Upper lobe of left lung (tissue), 4 donors: ENCODE data around the gene CHRNA5.

ENCODE experiments used
- CTCF ChIP-seq, 6 experiments: fragments of 450-650 bp in 4 of 6; fragments of 200-600 bp in 2 of 6; sonication (generic) in 2 of 6; IDR thresholded peaks; one replicate each; pipeline ENCODE4 v1.5.1; 2016 to 2019; ENCODE audit warnings: antibody characterized with exemption in 6 of 6
- EP300 ChIP-seq, 4 donors: sonication (generic); formaldehyde crosslinking; IDR thresholded peaks; one replicate each; pipeline ENCODE4 v1.5.1; 2017; ENCODE audit warnings: antibody characterized with exemption in 4 of 4, control low read depth in 2 of 4
- POLR2A ChIP-seq, 4 donors: fragments of 450-650 bp; IDR thresholded peaks; one replicate each; pipeline ENCODE4 v1.5.1; 2016 to 2017; ENCODE audit warnings: antibody characterized with exemption in 4 of 4, mild to moderate bottlenecking in 2 of 4
- POLR2AphosphoS5 ChIP-seq, 2 donors: sonication (generic); formaldehyde crosslinking; IDR thresholded peaks; one replicate each; pipeline ENCODE4 v1.5.1; 2017; ENCODE audit warnings: antibody characterized with exemption in 2 of 2

- no peak for TF ChIP-seq CTCF (IDR thresholded peaks at IDR 0.05)
- TF ChIP-seq EP300 (IDR thresholded peaks at IDR 0.05), result no peak
- no peak for TF ChIP-seq POLR2AphosphoS5 (IDR thresholded peaks at IDR 0.05)
- TF ChIP-seq POLR2A (IDR thresholded peaks at IDR 0.05), result no peak
Measured at GRCh38 chr15:78570710-78571109, 5.4 kb downstream of the CHRNA5 start.
